Esophagus squamous epithelium (tissue), 4 donors: Measurements from ENCODE around the gene KRT13.

ENCODE experiments used
- POLR2A ChIP-seq, 4 donors: fragments of 450-650 bp; IDR thresholded peaks; one replicate each; pipeline ENCODE4 v1.6.1; 2017; ENCODE audit warnings: antibody characterized with exemption in 4 of 4, mild to moderate bottlenecking in 4 of 4, moderate library complexity in 3 of 4
- TF ChIP-seq, protein P1 (sequence below), 6 experiments: fragments of 450-650 bp in 4 of 6; fragments of 200-600 bp in 2 of 6; sonication (generic) in 2 of 6; IDR thresholded peaks; one replicate each; pipeline ENCODE4 v1.5.1; 2016 to 2019; ENCODE audit warnings: antibody characterized with exemption in 6 of 6, mild to moderate bottlenecking in 4 of 6, moderate library complexity in 4 of 6

DNA sequence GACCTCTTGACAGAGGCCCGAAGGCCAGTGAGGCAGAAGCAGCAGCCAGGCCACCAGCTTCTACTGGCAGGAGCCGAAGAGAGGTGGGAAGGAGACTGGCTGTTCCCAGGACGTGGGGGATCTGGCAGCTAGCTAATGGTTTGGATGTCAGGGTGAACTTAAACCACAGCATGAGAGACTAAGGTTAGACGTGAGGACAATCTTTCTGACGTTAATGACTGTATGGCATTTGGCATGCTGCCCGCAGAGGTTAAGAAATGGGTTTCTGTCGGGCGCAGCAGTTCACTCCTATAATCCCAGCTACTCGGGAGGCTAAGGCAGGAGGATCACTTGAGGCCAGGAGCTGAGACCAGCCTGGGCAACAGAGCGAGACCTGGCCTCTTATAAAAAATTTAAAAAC lies 6.3 kb upstream of the KRT13 start:
- TF ChIP-seq, protein P1, sequence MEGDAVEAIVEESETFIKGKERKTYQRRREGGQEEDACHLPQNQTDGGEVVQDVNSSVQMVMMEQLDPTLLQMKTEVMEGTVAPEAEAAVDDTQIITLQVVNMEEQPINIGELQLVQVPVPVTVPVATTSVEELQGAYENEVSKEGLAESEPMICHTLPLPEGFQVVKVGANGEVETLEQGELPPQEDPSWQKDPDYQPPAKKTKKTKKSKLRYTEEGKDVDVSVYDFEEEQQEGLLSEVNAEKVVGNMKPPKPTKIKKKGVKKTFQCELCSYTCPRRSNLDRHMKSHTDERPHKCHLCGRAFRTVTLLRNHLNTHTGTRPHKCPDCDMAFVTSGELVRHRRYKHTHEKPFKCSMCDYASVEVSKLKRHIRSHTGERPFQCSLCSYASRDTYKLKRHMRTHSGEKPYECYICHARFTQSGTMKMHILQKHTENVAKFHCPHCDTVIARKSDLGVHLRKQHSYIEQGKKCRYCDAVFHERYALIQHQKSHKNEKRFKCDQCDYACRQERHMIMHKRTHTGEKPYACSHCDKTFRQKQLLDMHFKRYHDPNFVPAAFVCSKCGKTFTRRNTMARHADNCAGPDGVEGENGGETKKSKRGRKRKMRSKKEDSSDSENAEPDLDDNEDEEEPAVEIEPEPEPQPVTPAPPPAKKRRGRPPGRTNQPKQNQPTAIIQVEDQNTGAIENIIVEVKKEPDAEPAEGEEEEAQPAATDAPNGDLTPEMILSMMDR (IDR thresholded peaks at IDR 0.05): no peak
- no peak for TF ChIP-seq POLR2A (IDR thresholded peaks at IDR 0.05)
